ENCODE measurements around the gene GLS2.
"Not testable (repeated sequence)": the region's sequence is repeated elsewhere in the genome, so short reads cannot be mapped to it uniquely, and the experiment has no call there.

GLS2 gene

DNA sequence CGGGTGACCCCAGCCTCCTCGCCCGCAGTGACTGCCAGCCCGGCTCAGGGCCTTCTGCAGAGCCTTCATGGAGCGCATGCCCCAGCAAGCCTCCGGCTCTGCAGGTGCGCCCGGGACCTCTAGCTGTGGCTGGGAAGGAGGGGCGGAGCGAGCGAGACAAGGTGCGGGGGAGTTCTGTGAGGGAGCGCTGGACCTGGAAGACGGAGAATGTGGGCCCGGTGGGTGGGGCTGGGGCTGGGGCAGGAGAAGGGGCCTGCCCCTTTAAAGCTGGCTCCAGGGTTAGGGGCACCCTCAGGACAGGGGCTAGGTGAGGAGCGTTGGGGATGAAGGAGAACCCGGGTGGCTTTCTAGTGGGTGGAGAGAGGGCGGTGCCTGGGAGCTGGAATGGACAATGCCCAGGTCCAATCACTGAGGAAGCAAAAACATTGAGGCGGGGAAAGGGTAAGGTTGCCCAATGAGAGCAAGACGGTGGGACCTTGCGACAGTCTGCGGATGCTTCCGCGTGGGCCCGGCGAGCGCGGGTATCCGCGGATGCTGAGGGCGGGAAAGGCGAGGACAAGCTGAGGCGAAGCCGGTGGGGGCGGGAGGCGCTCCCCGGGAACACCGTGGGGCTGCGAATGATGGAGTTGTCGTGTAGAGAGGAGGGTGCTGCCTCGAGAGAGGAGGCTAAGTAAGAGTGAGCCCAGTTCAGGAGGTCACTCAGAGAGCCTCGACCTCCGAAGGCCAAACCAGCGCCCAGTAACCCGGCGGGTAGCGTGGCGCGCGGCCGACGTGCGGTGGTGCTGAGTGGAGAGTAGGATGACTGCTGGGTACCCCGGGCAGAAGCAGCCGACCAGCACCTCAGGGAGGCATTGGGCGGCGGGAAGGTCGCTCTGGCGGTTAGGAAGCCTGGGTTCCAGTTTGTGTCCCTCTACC lies at the start of gene GLS2:
Gene GLS2 (minus strand): TSS at position 121 of the 915 bp plus-strand sequence. CDS start 43 bp downstream, at position 78.
- DNase-seq = peak; percentile 77

DNA sequence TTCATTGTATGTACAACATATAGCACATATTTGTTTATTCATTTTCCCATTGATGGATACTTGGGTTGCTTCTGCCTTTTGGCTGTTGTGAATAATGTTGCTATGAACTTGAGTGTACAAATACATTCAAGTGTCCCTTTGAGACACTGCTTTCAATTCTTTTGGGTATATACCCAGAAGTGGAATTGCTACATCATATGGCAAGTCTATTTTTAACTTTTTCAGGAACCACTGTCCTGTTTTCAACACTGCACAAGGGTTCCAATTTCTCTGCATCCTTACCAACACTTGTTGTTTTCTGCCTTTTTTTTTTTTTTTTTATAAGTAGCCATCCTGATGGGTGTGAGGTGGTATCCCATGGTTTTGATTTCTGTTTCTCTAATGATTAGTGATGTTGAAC lies 49.6 kb upstream of the GLS2 start:
- no peak for DNase-seq

DNA sequence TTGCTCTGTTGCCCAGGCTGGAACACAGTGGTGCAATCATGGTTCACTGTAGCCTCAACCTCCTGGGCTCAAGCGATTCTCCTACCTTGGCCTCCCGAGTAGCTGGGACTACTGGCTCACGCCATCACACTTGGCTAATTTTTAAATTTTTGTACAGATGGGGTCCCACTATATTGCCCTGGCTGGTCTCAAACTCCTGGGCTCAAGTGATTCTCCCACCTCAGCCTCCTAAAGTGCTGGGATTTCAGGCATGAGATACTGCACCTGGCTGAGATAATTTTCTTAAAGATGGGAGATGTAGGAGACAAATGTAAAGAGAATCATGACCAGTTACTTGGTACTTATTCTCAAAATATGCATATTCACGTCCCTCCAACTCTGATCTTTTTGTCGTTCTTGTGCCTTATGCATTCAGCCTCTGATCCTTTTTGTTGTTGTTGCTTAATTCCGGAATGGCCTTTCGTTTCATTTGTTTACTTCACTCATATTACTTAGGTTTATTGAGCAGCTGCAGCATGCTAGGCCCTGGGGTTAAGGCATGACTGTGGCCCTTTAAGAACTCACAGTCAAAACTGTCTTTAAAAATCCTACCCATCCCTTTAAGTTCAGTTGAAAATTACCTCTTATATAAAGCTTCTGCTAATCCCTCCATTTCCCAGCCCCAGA lies 42.6 kb upstream of the GLS2 start:
- DNase-seq = no peak

DNA sequence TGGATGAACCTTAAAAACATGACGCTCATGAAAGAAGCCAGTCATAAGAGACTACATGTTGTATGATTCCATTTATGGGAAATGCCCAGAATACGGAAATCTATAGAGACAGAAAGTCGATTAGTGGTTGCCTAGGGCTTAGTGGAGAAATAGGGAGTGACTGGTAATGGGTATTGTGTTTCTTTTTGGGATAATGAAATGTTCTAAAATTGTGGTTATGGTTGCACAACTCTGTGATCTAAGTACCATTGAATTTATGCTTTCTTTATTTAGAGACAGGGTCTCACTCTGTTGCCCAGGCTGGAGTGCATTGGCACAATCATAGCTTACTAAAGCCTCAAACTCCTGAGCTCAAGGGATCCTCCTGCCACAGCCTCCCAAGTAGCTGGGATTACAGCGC lies 41.7 kb upstream of the GLS2 start:
- DNase-seq = no peak

DNA sequence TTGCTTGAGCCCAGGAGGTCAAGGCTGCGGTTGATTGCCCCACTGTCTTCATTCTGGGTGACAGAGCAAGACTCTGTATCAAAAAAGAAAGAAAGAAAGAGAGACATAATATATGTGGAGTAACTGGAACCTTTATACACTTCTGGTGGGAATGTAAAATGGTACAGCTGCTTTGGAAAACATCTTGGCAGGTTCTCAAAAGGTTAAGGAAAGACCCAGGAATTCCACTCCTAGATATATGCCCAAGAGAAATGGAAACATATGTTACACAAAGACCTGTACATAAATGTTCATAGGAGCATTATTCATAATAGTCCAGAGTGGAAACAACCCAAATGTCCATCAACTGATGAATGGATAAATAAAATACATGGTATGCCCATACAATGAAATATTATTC lies 40.9 kb upstream of the GLS2 start:
- DNase-seq = no peak

DNA sequence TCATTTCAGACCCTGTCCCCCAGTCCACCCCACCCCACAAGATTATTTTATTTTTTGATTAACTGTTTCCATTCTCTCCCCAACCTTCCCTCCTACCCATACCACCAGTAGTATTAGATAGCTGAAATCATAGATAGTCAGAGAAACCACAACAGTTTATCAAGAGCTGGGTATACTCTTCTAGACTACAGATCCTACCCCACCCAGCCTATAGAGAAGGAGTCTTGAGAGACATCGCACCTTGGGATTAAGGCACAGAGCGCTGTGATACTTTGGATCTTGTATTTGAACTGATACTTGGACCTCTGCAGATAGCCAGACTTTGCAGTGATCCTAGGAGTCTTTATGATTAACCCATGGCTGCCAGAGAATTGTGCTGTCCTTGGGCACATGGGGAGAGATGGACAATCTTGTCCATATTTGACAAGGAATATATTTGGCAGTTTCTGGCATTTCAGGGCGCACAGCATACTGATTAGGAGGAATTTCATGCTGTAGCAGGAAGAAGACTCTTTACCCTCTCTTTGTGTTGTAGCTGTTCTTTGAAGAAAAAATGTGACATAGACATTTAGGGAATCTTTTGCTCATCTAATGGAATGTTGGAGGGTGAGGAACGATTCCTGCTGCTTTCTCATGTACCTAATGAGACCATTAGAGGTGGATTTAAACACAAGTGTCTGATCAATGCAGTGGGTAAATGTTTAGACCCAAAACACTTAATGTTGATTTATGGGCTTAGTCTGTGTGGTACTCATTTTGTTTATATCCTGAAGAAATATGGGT lies 34.6 kb upstream of the GLS2 start:
- DNase-seq = no peak

DNA sequence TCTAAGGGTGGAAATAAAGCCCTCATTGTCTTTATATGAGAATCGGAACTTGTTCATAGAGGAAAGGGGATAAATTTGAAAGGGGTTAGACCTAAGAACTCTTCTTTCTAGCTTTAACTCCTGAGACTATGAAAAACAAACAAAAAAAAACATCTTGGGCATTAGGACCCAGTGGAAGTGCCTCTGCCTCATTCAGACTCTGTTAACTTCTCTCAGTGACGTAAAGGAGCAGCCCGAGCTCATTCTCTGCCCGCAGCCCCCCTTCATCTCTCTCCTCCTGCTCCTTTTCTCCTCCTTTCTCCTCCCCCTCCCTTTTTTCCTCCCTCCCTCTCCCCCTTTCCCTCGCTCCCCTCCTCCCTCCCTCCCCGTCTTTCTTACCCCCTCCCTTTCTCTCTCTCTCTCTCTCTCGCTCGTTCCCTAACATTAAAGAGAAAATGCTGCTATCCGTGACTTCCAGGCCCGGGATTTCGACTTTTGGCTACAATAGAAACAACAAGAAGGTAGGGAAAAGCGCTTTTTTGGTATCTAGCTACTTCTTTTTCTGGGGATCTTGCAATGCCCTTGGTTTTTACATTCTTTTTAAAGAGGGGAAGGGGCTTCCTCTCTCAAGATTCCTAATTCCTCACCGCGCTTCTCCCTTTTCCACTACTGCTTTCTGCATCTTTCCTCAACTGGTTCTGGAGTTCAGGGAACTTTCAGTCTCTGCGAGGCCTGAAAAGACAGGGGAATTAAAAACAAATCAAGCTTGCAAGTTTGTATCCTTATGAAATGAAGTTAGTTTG lies 33.8 kb upstream of the GLS2 start, which contains the start of gene RBMS2:
Gene RBMS2 (plus strand): TSS at position 231 of the 782 bp plus-strand sequence. CDS start 204 bp downstream, at position 435.
- DNase-seq = peak; percentile 31

DNA sequence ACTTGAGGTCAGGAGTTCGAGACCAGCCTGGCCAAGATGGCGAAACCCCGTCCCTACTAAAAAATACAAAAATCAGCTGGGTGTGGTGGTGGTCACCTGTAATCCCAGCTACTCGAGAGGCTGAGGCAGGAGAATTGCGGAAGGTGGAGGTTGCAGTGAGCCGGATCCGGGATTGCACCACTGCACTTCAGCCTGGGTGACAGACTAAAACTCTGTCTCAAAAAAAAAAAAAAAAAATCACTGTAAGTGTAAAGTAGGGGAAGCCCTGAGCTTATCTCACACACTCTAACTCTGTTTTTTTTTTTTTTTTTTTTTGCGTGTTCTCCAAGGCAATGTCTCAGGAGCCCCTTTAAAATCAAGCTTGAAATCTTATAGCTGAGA lies 33.2 kb upstream of the GLS2 start:
- no peak for DNase-seq

DNA sequence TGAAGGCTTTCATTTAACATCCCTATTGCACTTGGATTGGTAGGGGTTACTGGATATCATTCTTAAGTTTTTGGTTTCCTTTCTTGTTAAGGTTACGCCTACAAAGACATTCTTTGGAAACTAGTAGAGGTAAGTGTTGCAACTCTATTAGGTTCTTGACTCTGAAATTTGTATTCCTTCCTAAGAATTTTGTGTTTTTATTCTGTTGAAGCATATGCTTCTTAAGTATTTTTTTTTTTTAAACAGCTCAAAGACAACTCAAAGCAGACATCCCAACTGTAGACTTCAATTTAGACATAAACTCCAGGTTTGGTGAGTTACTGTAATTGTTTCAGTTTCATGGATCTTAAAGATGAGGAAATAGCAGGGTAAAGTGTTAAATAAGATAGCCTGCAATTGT lies 32.5 kb upstream of the GLS2 start:
- DNase-seq = no peak

DNA sequence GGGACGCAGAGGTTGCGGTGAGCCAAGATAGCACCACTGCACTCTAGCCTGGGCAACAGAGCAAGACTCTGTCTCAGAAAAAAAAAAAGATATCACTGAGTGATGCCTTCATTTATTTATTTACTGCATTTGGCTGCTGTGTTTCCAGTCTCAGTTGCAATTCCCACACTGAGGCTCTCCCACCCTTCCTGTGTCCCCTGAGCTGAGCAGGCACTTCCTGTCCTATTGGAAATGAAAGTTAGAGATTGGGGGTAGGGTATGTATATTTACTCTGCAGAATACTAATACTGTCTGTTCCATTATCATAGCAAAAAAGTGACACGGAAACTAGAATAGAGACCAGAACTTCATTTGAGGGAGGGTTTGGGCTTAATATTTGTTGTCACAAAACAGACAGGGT lies 32.1 kb upstream of the GLS2 start:
- DNase-seq = no peak

DNA sequence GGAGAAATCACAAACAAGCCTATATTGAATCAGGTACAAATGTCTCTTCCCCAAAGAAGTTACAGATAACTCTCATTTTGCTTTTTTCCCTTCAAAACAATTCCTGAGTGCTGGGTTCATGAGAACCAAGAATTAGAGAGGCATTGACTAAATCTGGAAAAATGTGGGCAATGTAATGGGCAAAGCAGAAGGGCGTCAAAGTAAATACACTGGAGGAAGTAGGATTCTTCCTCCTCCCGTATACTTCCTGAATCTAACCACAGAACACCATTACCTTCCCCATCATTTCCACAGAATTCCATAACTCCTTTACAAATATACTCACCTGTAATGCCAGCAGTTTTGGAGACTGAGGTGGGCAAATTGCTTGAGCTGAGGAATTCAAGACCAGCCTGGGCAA lies 30.6 kb upstream of the GLS2 start:
- DNase-seq = no peak

DNA sequence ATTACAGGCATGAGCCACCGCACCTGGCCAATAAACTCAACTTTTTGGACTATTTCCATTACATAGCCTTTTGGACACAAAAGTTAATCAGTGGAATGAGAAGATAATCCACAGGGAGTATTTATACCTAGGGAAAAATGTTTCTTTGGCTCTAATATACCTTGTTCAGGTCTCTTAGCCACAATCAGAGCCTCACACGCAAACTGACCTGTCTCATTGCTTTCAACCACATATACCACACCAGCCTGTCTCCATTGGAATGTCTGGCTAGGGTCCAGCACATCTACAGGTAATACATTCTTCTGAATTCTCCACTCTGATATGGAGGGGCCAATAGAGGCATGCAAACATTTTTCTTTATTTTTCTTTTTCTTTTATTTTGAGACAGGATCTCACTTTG lies 29.9 kb upstream of the GLS2 start:
- no peak for DNase-seq

DNA sequence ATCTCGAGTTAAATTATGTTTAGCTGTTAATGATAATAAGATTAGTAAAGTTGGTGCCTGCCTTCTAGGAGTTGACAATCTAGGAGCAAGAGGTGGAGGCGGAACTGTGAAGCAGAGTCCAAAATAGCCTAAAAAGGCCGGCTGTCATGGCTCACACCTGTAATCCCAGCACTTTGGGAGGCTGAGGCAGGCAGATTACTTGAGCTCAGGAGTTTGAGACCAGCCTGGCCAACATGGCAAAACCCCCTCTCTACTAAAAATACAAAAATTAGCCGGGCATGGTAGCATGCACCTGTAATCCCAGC lies 26.0 kb upstream of the GLS2 start:
- not testable (repeated sequence) for DNase-seq

DNA sequence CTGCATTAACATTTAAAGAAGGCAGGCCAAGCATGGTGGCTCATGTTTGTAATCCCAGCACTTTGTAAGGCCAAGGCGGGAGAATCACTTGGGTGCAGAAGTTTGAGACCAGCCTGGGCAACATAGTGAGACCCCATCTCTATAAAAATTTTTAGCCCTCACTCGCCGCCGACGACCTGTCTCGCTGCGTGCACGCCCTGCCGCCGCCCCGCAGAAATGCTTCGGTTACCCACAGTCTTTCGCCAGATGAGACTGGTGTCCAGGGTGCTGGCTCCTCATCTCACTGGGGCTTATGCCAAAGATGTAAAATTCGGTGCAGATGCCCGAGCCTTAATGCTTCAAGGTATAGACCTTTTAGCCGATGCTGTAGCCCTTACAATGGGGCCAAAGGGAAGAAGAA lies 22.8 kb upstream of the GLS2 start:
- no peak for DNase-seq

DNA sequence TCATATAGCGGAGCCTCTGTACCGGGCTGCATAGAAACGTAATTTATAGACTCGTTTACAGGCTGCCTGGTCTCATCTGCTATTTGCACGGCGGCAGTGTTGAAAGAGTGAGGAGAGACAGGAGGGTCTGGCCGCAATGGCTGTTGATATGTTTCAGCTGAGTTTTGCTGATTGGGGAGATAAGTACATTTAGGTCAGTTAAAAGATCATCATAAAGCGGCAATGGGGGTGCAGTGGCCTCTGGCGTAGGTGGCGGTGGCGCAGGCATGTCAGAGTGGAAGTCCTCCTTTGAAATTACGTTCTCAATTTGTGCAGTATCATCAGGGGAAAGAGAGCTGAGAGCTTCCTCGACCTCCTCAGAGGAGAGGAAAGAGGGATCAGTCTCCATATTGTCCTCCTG lies 11.9 kb upstream of the GLS2 start:
- not testable (repeated sequence) for DNase-seq

DNA sequence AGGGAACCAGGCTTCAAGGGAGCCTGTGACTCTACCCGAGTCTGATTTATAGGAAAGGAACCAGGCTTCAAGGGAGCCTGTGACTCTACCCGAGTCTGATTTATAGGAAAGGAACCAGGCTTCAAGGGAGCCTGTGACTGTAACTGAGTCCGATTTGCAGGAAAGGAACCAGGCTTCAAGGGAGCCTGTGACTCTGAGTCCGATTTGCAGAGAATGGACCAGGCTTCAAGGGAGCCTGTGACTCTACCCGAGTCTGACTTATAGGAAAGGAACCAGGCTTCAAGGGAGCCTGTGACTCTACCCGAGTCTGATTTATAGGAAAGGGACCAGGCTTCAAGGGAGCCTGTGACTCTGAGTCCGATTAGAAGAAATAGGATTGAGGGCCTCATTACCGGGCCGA lies 11.5 kb upstream of the GLS2 start:
- DNase-seq = not testable (repeated sequence)

DNA sequence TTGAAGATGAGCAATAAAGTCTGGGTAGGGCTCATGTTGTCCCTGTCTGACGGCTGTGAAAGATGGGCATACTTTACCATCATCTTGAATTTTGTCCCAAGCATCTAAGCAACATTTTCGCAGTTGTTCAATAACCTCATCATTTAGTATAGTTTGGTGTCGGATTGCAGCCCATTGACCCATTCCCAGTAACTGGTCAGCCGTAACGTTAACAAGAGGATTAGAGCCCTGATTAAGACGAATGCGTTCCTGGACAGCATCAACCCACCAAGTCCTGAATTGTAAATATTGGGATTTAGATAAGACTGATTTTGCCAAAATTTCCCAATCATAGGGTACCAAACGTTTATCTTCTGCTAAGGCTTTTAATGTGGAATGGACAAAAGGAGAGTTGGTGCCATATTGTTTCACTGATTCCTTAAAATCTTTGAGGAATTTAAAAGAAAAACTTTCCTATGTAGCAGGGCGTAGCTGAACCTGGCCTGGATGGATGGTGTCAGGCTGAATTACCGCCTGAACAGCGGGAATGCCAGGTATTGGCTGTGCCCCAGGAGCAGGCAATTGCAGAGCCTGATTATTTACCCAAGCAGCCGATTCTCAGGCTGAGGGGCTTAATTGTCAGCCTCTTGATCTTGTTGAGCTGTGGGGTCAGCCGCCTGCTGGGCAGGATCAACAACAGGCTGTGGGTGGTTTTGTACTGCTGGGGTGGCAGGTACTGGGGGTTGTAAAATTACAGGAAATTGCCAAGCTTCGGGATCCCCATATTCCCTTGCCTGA lies 10.4 kb upstream of the GLS2 start:
- DNase-seq = not testable (repeated sequence)

DNA sequence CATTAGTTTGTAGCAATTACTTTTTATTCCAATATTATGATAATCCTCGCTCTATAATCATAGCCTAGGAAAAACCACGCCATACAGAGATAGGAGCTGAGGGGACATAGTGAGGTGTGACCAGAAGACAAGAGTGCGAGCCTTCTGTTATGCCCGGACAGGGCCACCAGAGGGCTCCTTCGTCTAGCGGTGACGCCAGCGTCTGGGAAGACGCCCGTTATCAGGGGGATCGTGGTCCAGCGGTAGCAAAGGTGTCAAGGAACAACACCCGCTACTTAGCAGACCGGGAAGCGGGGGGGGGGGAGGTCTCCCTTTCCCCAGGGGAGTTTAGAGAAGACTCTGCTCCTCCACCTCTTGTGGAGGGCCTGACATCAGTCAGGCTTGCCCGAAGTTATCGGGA lies 8.7 kb upstream of the GLS2 start:
- DNase-seq = peak; percentile 58

DNA sequence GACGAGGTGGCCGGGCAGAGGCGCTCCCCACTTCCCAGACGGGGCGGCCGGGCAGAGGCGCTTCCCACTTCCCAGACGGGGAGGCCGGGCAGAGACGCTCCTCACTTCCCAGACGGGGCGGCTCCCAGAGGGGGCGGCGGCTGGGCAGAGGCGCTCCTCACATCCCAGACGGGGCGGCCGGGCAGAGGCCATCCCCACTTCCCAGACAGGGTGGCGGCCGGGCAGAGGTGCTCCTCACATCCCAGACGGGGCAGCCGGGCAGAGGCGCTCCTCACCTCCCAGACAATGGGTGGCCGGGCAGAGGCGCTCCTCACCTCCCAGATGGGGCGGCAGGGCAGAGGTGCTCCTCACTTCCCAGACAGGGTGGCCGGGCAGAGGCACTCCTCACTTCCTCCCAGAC lies 6.5 kb upstream of the GLS2 start:
- not testable (repeated sequence) for DNase-seq

DNA sequence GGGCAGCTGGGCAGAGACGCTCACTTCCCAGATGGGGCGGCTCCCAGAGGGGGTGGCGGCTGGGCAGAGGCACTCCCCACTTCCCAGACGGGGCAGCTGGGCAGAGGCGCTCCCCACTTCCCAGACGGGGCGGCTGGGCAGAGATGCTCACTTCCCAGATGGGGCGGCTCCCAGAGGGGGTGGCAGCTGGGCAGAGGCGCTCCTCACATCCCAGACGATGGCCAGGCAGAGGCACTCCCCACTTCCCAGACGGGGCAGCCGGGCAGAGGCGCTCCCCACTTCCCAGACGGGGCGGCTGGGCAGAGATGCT lies 6.1 kb upstream of the GLS2 start:
- DNase-seq = not testable (repeated sequence)

DNA sequence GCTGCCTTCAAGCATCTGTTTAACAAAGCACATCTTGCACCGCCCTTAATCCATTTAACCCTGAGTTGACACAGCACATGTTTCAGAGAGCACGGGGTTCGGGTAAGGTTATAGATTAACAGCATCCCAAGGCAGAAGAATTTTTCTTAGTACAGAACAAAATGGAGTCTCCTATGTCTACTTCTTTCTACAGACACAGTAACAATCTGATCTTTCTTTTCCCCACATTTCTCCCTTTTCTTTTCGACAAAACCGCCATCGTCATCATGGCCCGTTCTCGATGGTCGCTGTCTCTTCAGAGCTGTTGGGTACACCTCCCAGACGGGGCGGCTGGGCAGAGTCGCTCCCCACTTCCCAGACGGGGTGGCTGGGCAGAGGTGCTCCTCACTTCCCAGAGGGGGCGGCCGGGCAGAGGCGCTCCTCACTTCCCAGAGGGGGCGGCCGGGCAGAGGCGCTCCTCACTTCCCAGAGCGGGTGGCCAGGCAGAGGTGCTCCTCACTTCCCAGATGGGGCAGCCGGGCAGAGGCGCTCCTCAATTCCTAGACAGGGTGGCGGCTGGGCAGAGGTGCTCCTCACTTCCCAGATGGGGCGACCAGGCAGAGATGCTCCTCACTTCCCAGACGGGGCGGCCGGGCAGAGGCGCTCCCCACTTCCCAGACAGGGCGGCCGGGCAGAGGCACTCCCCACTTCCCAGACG lies 5.6 kb upstream of the GLS2 start:
- DNase-seq = not testable (repeated sequence)

DNA sequence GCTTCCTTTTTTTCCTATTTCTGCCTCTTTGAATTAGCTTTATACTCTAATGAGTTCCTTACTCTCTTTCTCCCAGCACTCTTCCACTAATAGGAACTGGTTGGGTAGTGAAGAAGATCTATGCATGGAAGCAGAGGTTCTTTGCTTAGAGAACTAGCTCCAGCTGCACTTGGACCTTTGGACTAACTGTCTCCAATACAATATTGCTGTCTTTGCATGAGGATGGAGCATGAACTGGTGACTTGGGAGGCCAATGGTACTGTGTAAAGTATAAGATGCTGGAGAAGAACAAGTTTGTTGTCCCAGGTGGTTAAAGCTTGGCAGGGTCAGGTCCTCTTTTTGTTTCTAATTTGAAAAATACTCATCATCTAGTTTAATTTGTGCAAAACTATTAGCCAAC lies 2.4 kb upstream of the GLS2 start:
- no peak for DNase-seq

Measured in activated naive CD4-positive, alpha-beta T cell treated with Interleukin-2 at 50 U/mL for 16 hours (primary cell).